Stimulated activated CD8-positive, alpha-beta memory T cell treated with anti-CD3 and anti-CD28 coated beads, Interleukin-7, amount 100 ng/mL, for 48 hours (primary cell): Measurements from ENCODE around the gene TBC1D30.
"Not testable (repeated sequence)": the region's sequence is repeated elsewhere in the genome, so short reads cannot be mapped to it uniquely, and the experiment has no call there.

Experiments used
- DNase-seq, 2 donors: peaks; one replicate each; pipeline ENCODE4 v3.0.0-alpha.2; 2020; ENCODE audit warnings: low read depth in 1 of 2; ENCODE audit errors: extremely low read depth in 1 of 2

The TBC1D30 gene, protein sequence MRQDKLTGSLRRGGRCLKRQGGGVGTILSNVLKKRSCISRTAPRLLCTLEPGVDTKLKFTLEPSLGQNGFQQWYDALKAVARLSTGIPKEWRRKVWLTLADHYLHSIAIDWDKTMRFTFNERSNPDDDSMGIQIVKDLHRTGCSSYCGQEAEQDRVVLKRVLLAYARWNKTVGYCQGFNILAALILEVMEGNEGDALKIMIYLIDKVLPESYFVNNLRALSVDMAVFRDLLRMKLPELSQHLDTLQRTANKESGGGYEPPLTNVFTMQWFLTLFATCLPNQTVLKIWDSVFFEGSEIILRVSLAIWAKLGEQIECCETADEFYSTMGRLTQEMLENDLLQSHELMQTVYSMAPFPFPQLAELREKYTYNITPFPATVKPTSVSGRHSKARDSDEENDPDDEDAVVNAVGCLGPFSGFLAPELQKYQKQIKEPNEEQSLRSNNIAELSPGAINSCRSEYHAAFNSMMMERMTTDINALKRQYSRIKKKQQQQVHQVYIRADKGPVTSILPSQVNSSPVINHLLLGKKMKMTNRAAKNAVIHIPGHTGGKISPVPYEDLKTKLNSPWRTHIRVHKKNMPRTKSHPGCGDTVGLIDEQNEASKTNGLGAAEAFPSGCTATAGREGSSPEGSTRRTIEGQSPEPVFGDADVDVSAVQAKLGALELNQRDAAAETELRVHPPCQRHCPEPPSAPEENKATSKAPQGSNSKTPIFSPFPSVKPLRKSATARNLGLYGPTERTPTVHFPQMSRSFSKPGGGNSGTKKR

DNA sequence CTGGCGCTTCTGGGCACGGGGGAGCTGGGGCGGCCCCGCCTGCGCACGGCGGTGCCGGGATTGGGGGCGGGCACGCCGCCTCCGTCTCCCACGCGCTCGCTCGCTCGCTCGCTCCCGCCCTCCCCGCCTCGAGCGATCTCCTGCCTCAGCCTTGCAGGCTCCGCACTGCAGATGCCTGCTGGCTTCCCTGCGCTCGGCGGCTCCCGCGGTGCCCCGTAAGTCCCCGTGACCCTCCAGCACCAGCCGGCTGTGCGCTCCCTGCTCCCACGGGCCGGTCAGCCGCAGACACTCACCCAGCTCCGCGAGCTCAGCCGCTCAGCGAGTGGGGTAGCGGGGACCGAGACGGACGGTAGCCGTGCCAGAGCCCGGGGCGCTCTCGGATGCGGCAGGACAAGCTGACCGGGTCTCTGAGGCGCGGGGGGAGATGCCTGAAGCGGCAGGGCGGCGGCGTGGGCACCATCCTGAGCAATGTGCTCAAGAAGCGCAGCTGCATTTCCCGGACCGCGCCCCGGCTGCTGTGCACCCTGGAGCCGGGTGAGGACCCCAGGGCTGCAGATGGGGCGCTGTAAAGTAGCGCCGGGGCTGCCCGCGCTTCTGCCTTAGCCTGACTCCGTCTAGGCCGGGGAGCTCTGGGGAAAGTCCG is at the start of gene TBC1D30:
TBC1D30 (plus strand) TSS at position 148 of the 643 bp plus-strand sequence; CDS start at position 381, 233 bp downstream.
- peak in 1 of 2 donors; percentile 8 for DNase-seq

DNA sequence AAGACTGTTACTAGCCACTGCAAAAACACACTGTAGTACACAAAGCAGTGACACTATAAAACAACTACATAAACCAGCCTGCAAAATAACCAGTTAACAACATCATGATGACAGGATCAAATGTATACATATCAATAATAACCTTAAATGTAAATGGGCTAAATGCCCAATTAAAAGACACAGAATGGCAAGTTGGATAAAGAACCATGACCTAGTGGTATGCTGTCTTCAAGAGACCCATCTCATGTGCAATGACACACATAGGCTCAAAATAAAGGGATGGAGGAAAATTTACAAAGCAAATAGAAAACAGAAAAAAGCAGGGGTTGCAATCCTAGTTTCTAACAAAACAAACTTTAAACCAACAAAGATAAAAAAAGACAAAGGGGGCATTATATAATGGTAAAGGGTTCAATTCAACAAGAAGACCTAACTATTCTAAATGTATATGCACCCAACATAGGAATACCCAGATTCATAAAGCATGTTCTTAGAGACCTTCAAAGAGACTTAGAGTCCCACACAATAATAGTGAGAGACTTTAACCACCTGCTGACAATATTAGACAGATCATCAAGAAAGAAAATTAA is 49.2 kb upstream of the TBC1D30 start:
- not testable (repeated sequence) for DNase-seq

DNA sequence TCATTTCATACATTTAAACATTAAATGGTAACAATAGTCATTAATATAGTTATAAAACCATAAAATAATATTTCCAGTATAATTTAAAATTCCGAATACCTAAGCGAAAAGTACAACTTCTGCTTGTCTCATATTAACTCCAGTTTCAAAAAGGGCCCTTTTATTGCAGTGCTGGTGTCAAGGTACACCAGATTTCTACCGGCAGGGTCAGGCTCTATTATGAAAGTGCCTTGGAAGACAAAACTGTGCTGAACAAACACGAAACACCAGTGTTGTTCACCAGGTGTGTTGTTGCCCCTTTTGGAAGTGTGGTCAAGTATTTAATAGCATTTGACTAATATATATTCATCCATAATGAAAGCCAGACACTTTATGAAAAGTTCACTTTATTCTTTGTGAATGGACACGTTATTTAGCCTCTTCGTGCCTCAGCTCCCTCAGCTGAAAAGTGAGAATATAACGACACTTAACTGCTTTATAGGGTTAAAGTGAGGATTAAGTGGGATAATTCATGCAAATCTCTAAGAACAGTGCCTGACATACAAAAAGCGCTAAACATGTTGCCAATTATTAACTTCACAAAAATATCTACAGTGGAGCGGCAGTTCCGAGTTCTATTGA is 45.0 kb upstream of the TBC1D30 start:
- no peak for DNase-seq

DNA sequence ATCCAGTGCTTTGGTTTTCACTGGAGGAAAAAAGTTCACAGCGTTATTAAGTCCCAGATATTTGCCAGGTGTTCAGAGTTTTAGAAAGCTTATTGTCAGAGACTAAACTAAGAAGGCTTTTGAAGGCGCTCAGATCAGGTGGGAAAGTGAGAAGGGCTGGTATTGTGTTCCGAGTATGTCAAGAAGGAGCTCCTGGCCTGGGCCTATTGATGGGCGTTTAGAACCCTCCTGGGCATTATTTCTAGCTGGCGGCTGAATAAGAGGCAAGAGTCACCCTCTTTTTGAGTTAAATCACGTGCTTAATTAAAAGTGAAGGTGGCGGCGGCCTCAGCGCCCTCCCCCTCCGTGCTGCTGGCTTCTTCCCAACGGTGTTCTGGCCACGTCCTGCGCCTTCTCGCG is 44.3 kb upstream of the TBC1D30 start:
- no peak for DNase-seq

DNA sequence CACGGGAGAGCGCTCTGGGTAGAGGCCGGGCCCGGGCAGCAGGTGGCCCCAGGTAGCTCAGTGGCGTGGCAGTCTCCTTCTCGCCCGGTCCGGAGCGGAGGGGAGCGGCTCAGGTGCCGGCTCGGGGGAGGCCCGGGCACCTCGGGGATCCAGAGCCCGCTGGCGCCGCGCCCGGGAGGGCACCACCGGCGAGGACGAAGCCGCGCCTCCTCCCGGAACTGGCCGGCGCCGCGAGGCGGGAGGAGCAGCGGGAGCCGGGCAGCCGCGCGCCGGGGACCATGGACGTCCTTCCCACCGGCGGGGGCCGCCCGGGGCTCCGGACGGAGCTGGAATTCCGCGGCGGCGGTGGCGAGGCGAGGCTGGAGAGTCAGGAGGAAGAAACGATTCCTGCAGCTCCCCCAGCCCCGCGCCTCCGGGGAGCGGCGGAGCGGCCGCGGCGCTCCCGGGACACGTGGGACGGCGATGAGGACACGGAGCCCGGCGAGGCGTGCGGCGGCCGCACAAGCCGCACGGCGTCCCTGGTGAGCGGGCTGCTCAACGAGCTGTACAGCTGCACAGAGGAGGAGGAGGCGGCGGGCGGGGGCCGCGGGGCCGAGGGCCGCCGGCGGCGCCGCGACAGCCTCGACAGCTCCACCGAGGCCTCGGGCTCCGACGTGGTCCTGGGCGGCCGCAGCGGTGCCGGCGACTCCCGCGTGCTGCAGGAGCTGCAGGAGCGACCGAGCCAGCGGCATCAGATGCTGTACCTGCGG is 43.7 kb upstream of the TBC1D30 start:
- DNase-seq, result no peak

DNA sequence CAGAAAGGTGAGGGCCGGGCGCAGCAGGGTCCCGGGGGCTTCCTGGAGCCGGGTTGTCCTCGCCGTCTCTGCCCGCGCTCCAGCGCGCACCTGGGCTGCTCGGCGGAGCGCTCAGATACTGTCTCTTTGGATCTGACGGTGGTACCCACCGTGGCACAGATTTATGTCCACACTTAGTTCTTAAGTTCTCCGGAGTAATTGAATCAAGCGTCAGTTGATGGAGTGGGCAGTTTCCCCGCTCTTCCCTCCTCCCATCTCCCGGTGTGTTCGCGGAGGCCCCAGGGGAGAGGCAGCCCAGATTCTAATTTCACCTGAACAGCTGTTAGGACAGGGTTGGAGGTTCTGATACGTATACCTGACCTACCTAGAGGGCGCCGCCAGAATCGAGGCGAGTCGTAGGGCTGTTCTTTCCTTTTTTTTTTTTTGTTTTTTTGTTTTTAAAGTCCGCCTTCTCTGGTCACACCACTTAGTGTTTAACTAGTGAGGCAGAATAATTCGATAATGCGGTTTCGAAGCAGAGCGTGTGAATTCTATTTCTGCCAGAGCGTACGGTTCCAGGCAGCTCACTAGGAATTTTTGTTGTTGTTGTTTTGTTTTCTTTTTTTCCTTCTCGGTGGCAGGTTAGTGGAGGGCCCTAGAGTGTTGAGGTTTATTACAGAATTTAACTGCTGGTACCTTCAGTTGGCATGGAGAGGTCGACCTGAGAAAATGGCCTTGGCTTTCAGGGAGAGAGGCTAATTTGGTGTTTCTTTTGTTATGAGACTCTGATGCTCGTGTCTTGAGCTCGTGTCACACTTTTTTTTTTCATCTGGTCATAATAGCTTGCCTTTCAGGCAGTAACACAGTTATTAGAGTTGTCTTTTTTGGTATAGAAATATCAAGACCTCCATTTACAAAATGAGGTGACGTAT is 42.9 kb upstream of the TBC1D30 start:
- DNase-seq, result no peak

DNA sequence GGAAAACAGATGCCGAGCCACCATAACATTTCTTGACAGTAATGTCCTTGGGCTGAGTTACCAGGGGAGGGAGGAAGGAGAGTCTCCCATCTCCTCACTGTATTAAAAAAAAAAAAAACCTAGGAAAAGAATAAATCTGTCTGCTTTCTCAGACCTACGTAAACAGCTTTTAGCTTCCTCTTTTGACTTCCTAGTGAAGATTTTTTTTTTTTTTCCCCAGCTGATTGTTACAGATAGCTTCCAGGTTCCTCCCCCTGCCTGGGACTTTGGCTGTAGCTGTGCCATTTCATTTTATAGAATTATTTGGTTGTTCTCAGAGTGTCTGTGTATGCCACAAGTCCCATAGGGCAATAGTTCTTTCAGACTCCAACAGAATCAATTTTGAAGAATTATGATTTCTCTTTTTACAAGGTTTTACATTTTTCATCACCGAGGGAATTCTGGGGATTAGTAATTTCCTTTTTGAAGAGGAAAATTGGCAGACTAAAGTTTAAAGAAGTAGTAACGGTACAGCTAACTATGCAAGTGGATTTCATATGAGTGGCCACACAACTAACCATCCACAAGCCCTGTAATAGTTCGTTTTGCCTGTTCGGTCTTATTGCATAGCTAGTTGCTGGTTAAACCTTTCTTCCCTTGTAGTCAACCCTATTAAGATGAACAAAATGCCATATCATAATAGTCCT is 42.1 kb upstream of the TBC1D30 start:
- DNase-seq, result no peak

DNA sequence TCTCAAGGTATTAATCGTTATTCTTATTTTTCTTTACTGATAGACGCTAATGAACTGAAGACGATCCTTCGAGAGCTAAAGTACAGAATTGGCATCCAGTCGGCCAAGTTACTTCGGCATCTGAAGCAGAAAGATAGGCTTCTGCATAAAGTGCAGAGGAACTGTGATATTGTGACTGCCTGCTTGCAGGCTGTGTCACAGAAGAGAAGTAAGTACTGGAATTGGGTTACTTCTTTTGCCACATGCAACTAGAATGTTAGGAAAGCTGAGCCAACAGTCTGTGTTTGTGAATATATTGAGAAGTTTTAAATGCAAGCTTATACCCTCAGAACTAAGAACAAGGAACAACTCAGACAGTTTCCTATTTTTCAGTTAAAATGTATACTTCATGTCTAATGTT is 38.6 kb upstream of the TBC1D30 start:
- DNase-seq, result no peak

DNA sequence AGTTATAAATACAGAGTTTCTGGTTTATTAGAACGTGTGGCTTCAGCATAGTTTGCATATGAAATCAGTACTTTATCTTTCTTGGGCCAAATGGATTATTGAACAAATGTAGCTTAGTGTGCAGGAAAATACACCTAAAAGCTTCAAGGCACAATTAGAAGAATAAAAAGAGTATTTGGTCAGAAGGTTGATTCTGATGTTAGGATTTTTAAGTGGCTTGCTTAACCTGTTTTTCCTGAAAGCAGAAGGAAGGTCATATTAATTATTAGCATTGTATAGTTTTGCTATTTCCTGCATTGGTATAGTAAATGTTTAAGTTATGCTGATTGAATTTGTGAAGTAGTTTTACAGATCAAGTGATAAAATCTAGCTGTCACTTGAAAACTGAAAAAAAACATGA is 34.3 kb upstream of the TBC1D30 start:
- no peak for DNase-seq

DNA sequence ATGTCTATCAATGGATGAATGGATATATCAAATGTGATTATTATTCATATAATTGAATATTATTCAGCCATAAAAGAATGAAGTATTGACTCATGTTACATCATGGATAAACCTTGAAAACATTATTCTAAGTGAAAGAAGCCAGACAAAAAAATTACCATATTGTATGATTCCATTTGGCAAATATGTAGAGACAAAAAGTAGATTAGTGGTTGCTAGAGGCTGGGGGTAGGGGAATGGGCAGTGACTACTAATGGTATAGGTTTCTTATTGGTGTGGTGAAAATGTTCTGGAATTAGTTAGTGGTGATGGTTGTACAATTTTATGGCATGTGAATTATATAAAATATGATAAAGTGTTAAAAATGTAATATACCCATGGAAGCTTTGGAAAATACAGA is 33.4 kb upstream of the TBC1D30 start:
- no peak for DNase-seq

DNA sequence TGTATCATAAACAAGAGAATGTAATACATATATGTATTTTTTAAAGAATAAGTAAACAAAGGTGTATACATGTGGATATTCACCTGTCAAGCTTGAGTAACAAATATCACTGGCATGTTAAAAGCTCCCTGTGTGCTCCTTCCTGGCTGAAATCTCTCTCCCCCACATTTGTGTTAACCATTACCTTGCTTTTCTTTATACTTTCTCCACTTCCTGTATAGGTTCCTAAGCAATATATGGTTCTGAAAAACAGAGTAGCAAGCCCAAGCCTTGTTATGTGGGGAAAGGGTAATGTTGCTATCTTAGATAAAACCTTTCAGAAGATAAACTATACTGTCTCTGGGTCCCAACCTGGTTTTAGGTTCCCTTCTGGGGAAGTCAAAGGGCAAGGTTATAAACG is 32.3 kb upstream of the TBC1D30 start:
- no peak for DNase-seq

DNA sequence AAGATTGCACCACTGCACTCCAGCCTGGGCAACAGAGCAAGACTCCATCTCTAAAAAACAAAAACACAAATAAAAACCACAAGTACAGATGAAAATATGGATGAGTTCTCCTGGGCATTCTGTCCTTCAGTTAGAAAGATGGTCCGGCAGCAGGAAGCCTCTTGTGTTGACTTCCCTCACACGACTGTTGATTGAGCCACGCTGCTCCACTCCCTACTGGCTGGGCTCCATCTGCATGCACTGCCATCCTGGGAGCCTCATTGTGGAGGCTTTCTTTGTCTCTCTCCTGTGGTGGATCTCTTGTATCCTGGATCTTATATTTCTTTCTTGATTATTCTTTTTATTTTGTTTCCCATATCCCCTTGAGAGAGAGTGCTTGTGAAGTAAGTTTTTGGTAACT is 30.8 kb upstream of the TBC1D30 start:
- DNase-seq, result no peak

DNA sequence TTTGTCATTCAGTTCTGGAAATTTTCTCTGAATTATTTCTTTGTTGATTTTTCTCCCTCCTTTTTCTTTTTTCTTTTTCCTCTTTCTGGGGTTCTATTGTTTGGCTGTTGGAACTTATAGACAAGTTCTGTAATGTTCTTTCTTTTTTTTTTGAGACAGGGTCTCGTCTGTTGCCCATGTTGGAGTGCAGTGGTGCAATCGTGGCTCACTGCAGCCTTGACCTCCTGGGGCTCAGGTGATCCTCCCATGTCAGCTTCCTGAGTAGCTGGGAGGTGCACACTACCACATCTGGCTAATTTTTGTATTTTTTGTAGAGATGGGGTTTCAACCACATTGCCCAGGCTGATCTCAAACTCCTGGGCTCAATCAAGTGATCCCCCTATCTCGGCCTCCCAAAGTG is 30.1 kb upstream of the TBC1D30 start:
- DNase-seq, result no peak

DNA sequence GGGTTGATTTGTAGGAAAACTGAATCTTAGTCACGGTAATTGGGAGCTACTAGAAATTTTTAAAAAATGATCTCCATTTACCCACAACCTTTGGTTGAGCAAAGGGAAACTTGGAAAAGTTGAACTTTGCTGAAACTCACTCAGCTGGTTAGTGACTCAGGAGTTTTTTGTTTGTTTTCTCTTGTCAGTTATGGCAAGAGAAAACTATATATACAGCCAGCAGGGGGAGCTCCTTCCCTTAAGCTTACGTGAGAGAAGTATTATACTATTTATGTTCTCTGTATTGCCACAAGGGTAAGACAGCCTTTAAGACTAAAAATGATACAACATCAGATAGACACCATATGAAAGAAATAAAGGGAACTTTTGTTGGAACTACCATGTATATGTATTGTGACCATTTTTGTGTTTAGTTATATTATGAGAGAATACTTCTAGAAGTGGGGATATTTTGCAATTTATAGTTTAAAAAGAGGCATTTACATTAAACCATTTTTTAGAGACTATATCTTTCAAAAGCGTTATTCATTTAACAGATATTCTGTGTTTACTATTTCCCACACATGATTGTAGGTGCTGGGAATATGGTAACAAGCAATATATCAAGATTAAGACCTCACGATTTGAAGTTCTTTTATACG is 28.1 kb upstream of the TBC1D30 start:
- DNase-seq, result peak in 1 of 2 donors; percentile 36

DNA sequence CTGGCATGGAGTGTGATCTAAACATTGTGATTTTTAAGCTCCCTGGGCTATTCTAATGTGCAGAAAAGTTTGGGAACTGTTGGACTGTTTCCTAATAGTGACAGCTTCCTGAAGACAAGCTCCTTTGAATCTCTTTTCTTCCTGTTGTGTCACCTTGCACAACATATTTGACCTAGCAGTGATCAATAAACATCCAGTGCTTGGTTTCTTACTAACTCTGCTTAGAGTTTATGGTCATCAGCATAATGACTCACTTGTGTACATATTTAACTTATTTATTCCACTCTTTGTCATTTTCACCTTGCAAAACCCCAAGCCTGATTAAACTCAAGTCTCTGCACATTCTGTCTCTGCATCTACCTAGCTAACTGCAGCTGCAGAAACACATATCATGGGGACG is 27.3 kb upstream of the TBC1D30 start:
- no peak for DNase-seq

DNA sequence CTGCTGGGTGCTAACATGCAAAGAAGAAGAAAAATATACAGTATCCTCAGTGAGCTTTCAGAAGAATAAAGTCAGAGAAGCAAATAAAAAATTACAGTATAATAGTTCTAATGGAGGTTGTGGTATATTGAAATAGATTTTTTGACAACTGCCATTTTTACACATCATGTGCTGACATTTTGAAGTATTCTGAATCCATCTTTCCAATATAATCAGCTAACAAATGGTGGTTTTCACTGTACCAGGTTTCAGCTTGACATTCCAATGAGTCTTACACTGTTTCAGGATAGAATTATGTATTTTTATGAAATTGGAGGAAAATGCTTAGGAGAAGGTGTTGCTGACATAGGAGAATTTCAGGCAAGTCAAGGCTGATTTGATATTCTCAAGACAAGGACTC is 26.3 kb upstream of the TBC1D30 start:
- DNase-seq, result no peak

DNA sequence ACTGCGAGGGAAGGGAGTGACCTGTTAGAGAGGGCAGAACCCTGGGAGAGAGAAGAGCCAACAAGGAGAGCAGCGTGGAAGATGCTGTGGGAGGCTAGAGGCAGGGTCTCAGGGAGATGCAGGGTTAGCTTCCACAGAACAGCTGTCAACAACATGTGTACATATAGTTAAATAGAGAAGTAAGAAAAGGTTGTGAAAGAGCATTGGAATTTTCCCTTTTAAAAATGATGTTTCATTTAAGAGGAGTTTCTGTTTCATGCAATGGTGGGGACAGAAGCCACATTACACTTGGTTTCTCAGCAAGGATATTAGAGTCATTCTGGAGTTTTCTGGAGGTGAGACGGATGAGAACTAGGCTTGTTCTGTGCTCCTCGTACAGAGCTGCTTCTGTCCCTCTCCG is 23.8 kb upstream of the TBC1D30 start:
- no peak for DNase-seq

DNA sequence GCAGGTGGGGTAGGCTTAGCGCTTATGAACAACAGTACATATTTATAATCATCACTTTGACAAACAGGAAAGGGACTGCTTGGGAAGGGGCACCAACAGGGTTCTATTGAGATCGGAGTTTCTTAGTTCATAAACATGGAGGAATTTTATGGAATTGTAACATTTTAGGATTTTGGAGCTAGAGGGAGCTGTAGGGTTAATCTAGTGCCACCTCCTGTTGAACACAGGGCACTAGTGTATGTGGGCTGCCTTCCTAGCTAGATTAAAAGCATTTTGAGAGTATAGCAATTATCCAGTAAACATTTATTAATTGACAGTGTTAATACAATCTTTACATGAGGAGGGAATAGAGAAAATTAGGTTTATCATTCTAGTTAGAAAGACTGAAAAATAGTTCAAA is 23.1 kb upstream of the TBC1D30 start:
- no peak for DNase-seq
